ENCODE data around the gene FGF7.
A peak's percentile ranks its signal among the peaks of the same experiment; 100 is the strongest.

DNA sequence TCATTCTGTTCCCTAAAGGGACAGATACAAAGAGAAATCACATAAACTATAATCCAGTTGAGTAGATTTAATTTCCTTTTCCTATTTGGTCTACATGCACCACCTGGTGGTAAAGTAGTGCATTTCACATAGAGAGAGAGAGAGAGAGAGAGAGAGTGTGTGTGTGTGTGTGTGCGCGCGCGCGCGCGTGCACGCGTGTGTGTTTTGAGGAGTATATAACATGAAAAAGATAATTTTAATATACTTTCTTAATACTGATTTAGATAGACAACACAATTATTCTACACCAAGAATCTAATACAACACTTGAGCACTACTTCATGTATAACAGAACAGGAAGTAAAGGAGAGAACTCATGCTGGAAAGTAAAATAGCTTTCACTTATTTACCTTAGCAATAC lies 1.1 kb upstream of the FGF7 start:
- TF ChIP-seq, protein P1, sequence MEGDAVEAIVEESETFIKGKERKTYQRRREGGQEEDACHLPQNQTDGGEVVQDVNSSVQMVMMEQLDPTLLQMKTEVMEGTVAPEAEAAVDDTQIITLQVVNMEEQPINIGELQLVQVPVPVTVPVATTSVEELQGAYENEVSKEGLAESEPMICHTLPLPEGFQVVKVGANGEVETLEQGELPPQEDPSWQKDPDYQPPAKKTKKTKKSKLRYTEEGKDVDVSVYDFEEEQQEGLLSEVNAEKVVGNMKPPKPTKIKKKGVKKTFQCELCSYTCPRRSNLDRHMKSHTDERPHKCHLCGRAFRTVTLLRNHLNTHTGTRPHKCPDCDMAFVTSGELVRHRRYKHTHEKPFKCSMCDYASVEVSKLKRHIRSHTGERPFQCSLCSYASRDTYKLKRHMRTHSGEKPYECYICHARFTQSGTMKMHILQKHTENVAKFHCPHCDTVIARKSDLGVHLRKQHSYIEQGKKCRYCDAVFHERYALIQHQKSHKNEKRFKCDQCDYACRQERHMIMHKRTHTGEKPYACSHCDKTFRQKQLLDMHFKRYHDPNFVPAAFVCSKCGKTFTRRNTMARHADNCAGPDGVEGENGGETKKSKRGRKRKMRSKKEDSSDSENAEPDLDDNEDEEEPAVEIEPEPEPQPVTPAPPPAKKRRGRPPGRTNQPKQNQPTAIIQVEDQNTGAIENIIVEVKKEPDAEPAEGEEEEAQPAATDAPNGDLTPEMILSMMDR (IDR thresholded peaks at IDR 0.05), result peak; percentile 22 to 100 (median 77)
- no peak for TF ChIP-seq POLR2A (IDR thresholded peaks at IDR 0.05)

All from body of pancreas (tissue), 4 donors.